Retinal pigment epithelial cell (primary cell): ENCODE measurements around the gene GBX1.

Experiments used
- DNase-seq: peaks from one replicate; pipeline ENCODE4 v3.0.0-alpha.2; 2010; ENCODE audit warnings: low read depth
- H3K4me3 ChIP-seq: 2 replicates; pipeline ENCODE4 v1.5.1; 2011; ENCODE audit warnings: mild to moderate bottlenecking, low read length, control low read depth, moderate library complexity
- CTCF ChIP-seq: conservative IDR thresholded peaks from 2 replicates; pipeline ENCODE4 v1.5.1; 2011; ENCODE audit warnings: low read depth, low read length, control low read depth, inconsistent platforms

GBX1 gene

GRCh38 chr7:151134743-151135524, 32.6 kb downstream of the GBX1 start:
- H3K4me3 ChIP-seq = no peak overlapping the region
- DNase-seq = no peak
- TF ChIP-seq CTCF = no peak

- TF ChIP-seq CTCF = no peak
These were observed 33.3 kb downstream of the GBX1 start for GRCh38 chr7:151133986-151134742.

GRCh38 chr7:151133266-151133985, 34.1 kb downstream of the GBX1 start:
- no peak overlapping the region for H3K4me3 ChIP-seq
- DNase-seq = no peak
- TF ChIP-seq CTCF = no peak

More at GRCh38 chr7:151133986-151134742, 33.3 kb downstream of the GBX1 start:
- no peak for DNase-seq
- no peak overlapping the region for H3K4me3 ChIP-seq

GRCh38 chr7:151132461-151133205, 34.9 kb downstream of the GBX1 start:
- DNase-seq = no peak
- H3K4me3 ChIP-seq = no peak overlapping the region
- TF ChIP-seq CTCF = no peak

GRCh38 chr7:151131592-151132293, 35.8 kb downstream of the GBX1 start:
- H3K4me3 ChIP-seq = no peak overlapping the region
- TF ChIP-seq CTCF = no peak
- no peak for DNase-seq

- no peak for TF ChIP-seq CTCF
- DNase-seq = no peak
- no peak overlapping the region for H3K4me3 ChIP-seq
These were observed 36.3 kb downstream of the GBX1 start for GRCh38 chr7:151131224-151131591.
